HEK293 (cell line): Measurements from ENCODE around the gene RPS5.

Source experiments
- CTCF ChIA-PET: fragments of 350-600 bp; formaldehyde crosslinking; extraction: SDS; loops from one replicate; lab custom pipeline; 2021; ENCODE audit warnings: antibody characterized with exemption; lab: Yijun Ruan, JAX
- POLR2A ChIA-PET: fragments of 300-600 bp; formaldehyde crosslinking; extraction: SDS; loops from one replicate; lab custom pipeline; 2020; ENCODE audit warnings: antibody characterized with exemption, inconsistent platforms; lab: Yijun Ruan, JAX
- H3K27ac ChIP-seq: fragments of 200-500 bp; sonication (Bioruptor generic); 2 replicates; pipeline ENCODE4 v1.5.1; 2014; ENCODE audit warnings: low read depth, low read length, control low read depth, inconsistent platforms; ENCODE audit errors: extremely low read depth
- H3K36me3 ChIP-seq, 2 experiments: fragments of 200-500 bp in 1 of 2; sonication (Bioruptor generic) in 1 of 2; 1 replicate in 1 of 2; 2 replicates in 1 of 2; pipeline ENCODE4 v1.5.1; 2014 to 2017; ENCODE audit warnings: inconsistent platforms in 2 of 2, low read length in 2 of 2; ENCODE audit not compliant: control insufficient read depth in 2 of 2, insufficient read depth in 1 of 2
- H3K4me1 ChIP-seq: fragments of 200-500 bp; sonication (Bioruptor generic); 2 replicates; pipeline ENCODE4 v1.5.1; 2014; ENCODE audit warnings: mild to moderate bottlenecking, low read length, inconsistent platforms; ENCODE audit not compliant: control insufficient read depth, insufficient read depth
- H3K4me3 ChIP-seq: 2 replicates; pipeline ENCODE4 v1.5.1; 2011; ENCODE audit warnings: low read depth, mild to moderate bottlenecking, control low read depth, low read length, moderate library complexity
- H3K9me3 ChIP-seq: fragments of 200-500 bp; sonication (Bioruptor generic); 2 replicates; pipeline ENCODE4 v1.5.1; 2014; ENCODE audit warnings: low read depth, low read length, inconsistent platforms; ENCODE audit not compliant: control insufficient read depth, insufficient read depth
- BCL11B ChIP-seq: fragments of 450-650 bp; formaldehyde crosslinking; IDR thresholded peaks from 2 replicates; pipeline ENCODE4 v1.5.1; 2016; ENCODE audit warnings: low read depth, missing biosample characterization, missing genetic modification characterization
- OVOL3 ChIP-seq: fragments of 450-650 bp; formaldehyde crosslinking; IDR thresholded peaks from 2 replicates; pipeline ENCODE4 v1.5.1; 2016; ENCODE audit warnings: missing biosample characterization, missing genetic modification characterization
- SETDB1 ChIP-seq: IDR thresholded peaks from one replicate; pipeline ENCODE4 v1.6.1; 2017; ENCODE audit warnings: mild to moderate bottlenecking, low read length, moderate library complexity, mixed read lengths; ENCODE audit not compliant: insufficient read length
- SP2 ChIP-seq: fragments of 450-650 bp; formaldehyde crosslinking; IDR thresholded peaks from 2 replicates; pipeline ENCODE4 v1.5.1; 2016; ENCODE audit warnings: missing biosample characterization, missing genetic modification characterization
- WT1 ChIP-seq: fragments of 450-650 bp; formaldehyde crosslinking; IDR thresholded peaks from 2 replicates; pipeline ENCODE4 v1.5.1; 2016; ENCODE audit warnings: missing biosample characterization, missing genetic modification characterization
- ZFP69B ChIP-seq: fragments of 450-650 bp; formaldehyde crosslinking; IDR thresholded peaks from 2 replicates; pipeline ENCODE4 v1.5.1; 2016; ENCODE audit warnings: missing biosample characterization, missing genetic modification characterization
- ZNF146 ChIP-seq: fragments of 450-650 bp; formaldehyde crosslinking; IDR thresholded peaks from 2 replicates; pipeline ENCODE4 v1.5.1; 2016; ENCODE audit warnings: missing biosample characterization, missing genetic modification characterization
- ZNF214 ChIP-seq: fragments of 450-650 bp; formaldehyde crosslinking; IDR thresholded peaks from 2 replicates; pipeline ENCODE4 v1.5.1; 2017; ENCODE audit warnings: missing biosample characterization, mild to moderate bottlenecking, missing genetic modification characterization, borderline replicate concordance
- ZNF266 ChIP-seq: fragments of 450-650 bp; formaldehyde crosslinking; IDR thresholded peaks from 2 replicates; pipeline ENCODE4 v1.5.1; 2016; ENCODE audit warnings: missing biosample characterization, missing genetic modification characterization, low read depth
- ZNF354C ChIP-seq: fragments of 450-650 bp; formaldehyde crosslinking; IDR thresholded peaks from 2 replicates; pipeline ENCODE4 v1.5.1; 2016; ENCODE audit warnings: missing biosample characterization, missing genetic modification characterization, low read depth, borderline replicate concordance
- ZNF394 ChIP-seq: fragments of 450-650 bp; formaldehyde crosslinking; IDR thresholded peaks from 2 replicates; pipeline ENCODE4 v1.5.1; 2016; ENCODE audit warnings: missing biosample characterization, missing genetic modification characterization, mild to moderate bottlenecking, moderate library complexity, borderline replicate concordance
- ZNF433 ChIP-seq: fragments of 450-650 bp; formaldehyde crosslinking; IDR thresholded peaks from 2 replicates; pipeline ENCODE4 v1.5.1; 2016; ENCODE audit warnings: missing biosample characterization, missing genetic modification characterization, low read depth
- ZNF555 ChIP-seq: fragments of 450-650 bp; formaldehyde crosslinking; conservative IDR thresholded peaks from 2 replicates; pipeline ENCODE4 v1.5.1; 2017; ENCODE audit warnings: missing biosample characterization, mild to moderate bottlenecking, missing genetic modification characterization, inconsistent platforms
- ZNF791 ChIP-seq: fragments of 450-650 bp; formaldehyde crosslinking; IDR thresholded peaks from 2 replicates; pipeline ENCODE4 v1.5.1; 2016; ENCODE audit warnings: missing biosample characterization, missing genetic modification characterization
- ZNF837 ChIP-seq: fragments of 450-650 bp; formaldehyde crosslinking; IDR thresholded peaks from 2 replicates; pipeline ENCODE4 v1.5.1; 2016; ENCODE audit warnings: missing biosample characterization, missing genetic modification characterization
- TF ChIP-seq, protein P1 (sequence below): fragments of 450-650 bp; formaldehyde crosslinking; IDR thresholded peaks from 2 replicates; pipeline ENCODE4 v1.5.1; 2017; ENCODE audit warnings: missing biosample characterization, mild to moderate bottlenecking, missing genetic modification characterization, moderate library complexity
- TF ChIP-seq, protein P2 (sequence below): fragments of 450-650 bp; formaldehyde crosslinking; IDR thresholded peaks from 2 replicates; pipeline ENCODE4 v1.5.1; 2016; ENCODE audit warnings: missing biosample characterization, missing genetic modification characterization, low read depth
- TF ChIP-seq, protein P3 (sequence below): fragments of 450-650 bp; IDR thresholded peaks from 2 replicates; pipeline ENCODE4 v1.5.1; 2018; ENCODE audit warnings: missing biosample characterization, mild to moderate bottlenecking, missing genetic modification characterization
- TF ChIP-seq, protein P4 (sequence below): fragments of 450-650 bp; formaldehyde crosslinking; IDR thresholded peaks from 2 replicates; pipeline ENCODE4 v1.5.1; 2016; ENCODE audit warnings: missing biosample characterization, missing genetic modification characterization
- TF ChIP-seq, protein P5 (sequence below): fragments of 450-650 bp; formaldehyde crosslinking; IDR thresholded peaks from 2 replicates; pipeline ENCODE4 v1.5.1; 2016; ENCODE audit warnings: missing biosample characterization, missing genetic modification characterization
- TF ChIP-seq, protein P6 (sequence below): fragments of 450-650 bp; formaldehyde crosslinking; IDR thresholded peaks from 2 replicates; pipeline ENCODE4 v1.5.1; 2017; ENCODE audit warnings: missing biosample characterization, missing genetic modification characterization
- TF ChIP-seq, protein P7 (sequence below): fragments of 450-650 bp; formaldehyde crosslinking; IDR thresholded peaks from 2 replicates; pipeline ENCODE4 v1.5.1; 2016; ENCODE audit warnings: missing biosample characterization, missing genetic modification characterization

The RPS5 gene

DNA sequence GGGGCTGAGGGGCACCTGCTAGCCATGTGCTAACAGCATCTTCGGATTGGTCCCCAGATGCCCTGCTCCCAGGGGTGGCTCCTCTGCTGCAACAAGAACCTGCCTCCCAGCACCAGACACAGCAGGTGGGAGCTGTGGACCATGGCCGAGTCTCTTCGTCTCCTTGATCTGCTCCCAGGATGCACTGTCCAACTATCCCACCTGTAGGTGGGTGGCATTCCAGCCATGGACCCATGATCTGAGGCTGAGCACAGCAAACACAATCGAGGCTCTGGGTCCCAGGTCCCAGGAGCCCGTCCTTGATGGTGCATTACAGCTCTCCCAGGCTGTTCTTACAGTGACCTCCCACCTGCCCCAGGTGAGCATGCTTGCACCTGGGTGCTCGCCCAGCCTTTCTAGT lies 7.8 kb upstream of the RPS5 start (continued):
- TF ChIP-seq, protein P1, sequence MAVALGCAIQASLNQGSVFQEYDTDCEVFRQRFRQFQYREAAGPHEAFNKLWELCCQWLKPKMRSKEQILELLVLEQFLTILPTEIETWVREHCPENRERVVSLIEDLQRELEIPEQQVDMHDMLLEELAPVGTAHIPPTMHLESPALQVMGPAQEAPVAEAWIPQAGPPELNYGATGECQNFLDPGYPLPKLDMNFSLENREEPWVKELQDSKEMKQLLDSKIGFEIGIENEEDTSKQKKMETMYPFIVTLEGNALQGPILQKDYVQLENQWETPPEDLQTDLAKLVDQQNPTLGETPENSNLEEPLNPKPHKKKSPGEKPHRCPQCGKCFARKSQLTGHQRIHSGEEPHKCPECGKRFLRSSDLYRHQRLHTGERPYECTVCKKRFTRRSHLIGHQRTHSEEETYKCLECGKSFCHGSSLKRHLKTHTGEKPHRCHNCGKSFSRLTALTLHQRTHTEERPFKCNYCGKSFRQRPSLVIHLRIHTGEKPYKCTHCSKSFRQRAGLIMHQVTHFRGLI (tag by site-specific recombination), result no peak
- TF ChIP-seq ZNF266 (tag by site-specific recombination) (no peak), ZNF394 (tag by site-specific recombination) (no peak), OVOL3 (tag by site-specific recombination) (no peak), SETDB1 (no peak), ZNF555 (tag by site-specific recombination) (no peak)
- TF ChIP-seq, protein P2, sequence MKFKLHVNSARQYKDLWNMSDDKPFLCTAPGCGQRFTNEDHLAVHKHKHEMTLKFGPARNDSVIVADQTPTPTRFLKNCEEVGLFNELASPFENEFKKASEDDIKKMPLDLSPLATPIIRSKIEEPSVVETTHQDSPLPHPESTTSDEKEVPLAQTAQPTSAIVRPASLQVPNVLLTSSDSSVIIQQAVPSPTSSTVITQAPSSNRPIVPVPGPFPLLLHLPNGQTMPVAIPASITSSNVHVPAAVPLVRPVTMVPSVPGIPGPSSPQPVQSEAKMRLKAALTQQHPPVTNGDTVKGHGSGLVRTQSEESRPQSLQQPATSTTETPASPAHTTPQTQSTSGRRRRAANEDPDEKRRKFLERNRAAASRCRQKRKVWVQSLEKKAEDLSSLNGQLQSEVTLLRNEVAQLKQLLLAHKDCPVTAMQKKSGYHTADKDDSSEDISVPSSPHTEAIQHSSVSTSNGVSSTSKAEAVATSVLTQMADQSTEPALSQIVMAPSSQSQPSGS (tag by site-specific recombination), result no peak
- TF ChIP-seq, protein P3, sequence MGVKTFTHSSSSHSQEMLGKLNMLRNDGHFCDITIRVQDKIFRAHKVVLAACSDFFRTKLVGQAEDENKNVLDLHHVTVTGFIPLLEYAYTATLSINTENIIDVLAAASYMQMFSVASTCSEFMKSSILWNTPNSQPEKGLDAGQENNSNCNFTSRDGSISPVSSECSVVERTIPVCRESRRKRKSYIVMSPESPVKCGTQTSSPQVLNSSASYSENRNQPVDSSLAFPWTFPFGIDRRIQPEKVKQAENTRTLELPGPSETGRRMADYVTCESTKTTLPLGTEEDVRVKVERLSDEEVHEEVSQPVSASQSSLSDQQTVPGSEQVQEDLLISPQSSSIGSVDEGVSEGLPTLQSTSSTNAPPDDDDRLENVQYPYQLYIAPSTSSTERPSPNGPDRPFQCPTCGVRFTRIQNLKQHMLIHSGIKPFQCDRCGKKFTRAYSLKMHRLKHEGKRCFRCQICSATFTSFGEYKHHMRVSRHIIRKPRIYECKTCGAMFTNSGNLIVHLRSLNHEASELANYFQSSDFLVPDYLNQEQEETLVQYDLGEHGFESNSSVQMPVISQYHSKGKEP (tag by site-specific recombination), result no peak
- TF ChIP-seq, protein P4, sequence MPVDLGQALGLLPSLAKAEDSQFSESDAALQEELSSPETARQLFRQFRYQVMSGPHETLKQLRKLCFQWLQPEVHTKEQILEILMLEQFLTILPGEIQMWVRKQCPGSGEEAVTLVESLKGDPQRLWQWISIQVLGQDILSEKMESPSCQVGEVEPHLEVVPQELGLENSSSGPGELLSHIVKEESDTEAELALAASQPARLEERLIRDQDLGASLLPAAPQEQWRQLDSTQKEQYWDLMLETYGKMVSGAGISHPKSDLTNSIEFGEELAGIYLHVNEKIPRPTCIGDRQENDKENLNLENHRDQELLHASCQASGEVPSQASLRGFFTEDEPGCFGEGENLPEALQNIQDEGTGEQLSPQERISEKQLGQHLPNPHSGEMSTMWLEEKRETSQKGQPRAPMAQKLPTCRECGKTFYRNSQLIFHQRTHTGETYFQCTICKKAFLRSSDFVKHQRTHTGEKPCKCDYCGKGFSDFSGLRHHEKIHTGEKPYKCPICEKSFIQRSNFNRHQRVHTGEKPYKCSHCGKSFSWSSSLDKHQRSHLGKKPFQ, result no peak

DNA sequence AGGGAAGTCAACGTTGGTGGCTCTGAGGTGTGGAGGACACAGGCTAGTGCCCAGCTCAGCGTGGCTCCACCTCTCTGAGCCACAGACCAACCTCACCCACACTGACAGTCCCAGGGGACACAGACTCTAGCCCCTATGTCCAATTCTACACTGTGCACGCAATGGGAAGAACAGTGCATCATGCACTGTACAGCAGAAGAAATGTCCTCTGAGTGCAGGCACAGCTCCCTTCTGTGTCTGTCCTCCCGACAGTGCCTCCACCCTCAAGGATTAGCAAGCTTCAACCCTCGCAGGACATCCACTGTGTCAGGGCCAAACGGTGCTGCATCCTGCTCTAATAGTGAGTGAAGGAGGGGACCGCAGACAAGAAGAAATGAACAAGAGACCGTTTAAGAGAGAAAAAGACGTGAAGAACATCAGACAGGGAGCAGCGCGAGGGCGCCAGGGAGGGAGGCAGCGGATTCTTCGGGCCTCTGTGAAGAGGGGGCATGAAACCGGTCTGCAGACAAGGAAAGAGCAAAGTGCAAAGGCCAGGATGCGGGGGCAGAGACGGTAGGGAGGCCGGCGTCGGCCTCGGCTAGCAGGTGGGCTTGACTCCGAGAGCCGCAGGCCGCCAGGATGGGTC lies 6.9 kb upstream of the RPS5 start:
- TF ChIP-seq ZNF214 (tag by site-specific recombination) (no peak), ZNF837 (no peak), ZNF146 (tag by site-specific recombination) (no peak), ZFP69B (tag by site-specific recombination) (no peak), BCL11B (tag by site-specific recombination) (0 out of 2 replicates have a peak, but pooled peaks have one; percentile 59), SP2 (tag by site-specific recombination) (no peak), ZNF354C (tag by site-specific recombination) (no peak), ZNF791 (tag by site-specific recombination) (no peak), WT1 (tag by site-specific recombination) (peak; percentile 39; the same call in 1 of the 2 replicates), ZNF433 (no peak)
- TF ChIP-seq, protein P5, sequence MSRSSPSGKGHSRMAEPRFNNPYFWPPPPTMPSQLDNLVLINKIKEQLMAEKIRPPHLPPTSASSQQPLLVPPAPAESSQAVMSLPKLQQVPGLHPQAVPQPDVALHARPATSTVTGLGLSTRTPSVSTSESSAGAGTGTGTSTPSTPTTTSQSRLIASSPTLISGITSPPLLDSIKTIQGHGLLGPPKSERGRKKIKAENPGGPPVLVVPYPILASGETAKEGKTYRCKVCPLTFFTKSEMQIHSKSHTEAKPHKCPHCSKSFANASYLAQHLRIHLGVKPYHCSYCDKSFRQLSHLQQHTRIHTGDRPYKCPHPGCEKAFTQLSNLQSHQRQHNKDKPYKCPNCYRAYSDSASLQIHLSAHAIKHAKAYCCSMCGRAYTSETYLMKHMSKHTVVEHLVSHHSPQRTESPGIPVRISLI (tag by site-specific recombination), result no peak
- TF ChIP-seq, protein P6, sequence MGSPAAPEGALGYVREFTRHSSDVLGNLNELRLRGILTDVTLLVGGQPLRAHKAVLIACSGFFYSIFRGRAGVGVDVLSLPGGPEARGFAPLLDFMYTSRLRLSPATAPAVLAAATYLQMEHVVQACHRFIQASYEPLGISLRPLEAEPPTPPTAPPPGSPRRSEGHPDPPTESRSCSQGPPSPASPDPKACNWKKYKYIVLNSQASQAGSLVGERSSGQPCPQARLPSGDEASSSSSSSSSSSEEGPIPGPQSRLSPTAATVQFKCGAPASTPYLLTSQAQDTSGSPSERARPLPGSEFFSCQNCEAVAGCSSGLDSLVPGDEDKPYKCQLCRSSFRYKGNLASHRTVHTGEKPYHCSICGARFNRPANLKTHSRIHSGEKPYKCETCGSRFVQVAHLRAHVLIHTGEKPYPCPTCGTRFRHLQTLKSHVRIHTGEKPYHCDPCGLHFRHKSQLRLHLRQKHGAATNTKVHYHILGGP, result no peak
- TF ChIP-seq, protein P7, sequence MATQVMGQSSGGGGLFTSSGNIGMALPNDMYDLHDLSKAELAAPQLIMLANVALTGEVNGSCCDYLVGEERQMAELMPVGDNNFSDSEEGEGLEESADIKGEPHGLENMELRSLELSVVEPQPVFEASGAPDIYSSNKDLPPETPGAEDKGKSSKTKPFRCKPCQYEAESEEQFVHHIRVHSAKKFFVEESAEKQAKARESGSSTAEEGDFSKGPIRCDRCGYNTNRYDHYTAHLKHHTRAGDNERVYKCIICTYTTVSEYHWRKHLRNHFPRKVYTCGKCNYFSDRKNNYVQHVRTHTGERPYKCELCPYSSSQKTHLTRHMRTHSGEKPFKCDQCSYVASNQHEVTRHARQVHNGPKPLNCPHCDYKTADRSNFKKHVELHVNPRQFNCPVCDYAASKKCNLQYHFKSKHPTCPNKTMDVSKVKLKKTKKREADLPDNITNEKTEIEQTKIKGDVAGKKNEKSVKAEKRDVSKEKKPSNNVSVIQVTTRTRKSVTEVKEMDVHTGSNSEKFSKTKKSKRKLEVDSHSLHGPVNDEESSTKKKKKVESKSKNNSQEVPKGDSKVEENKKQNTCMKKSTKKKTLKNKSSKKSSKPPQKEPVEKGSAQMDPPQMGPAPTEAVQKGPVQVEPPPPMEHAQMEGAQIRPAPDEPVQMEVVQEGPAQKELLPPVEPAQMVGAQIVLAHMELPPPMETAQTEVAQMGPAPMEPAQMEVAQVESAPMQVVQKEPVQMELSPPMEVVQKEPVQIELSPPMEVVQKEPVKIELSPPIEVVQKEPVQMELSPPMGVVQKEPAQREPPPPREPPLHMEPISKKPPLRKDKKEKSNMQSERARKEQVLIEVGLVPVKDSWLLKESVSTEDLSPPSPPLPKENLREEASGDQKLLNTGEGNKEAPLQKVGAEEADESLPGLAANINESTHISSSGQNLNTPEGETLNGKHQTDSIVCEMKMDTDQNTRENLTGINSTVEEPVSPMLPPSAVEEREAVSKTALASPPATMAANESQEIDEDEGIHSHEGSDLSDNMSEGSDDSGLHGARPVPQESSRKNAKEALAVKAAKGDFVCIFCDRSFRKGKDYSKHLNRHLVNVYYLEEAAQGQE, result no peak
- POLR2A ChIA-PET, result interaction anchor here (0.8 to 1.5 kb wide), 4 partner anchors 13 to 163 kb away, joined by 3 to 13 read pairs (median 4); partner anchors contain the start of genes TRIM28, ZNF497 and ZNF584

More for the DNA sequence above, 6.9 kb upstream of the RPS5 start:
- H3K36me3 ChIP-seq, result no peaks in the 10 kb centered on the region
- peaks cover 6% of the 10 kb centered on the region; the same call in 1 of the 2 replicates for H3K4me1 ChIP-seq
- no peaks in the 10 kb centered on the region for H3K9me3 ChIP-seq
- H3K4me3 ChIP-seq, result peak overlapping the region; percentile 83
- H3K27ac ChIP-seq, result peak overlapping the region; percentile 87
- CTCF ChIA-PET, result interaction anchor here (0.7 to 1.1 kb wide), 3 partner anchors 28 to 139 kb away, joined by 3 to 6 read pairs (median 4); partner anchors contain the start of genes ZBTB45 and ZNF584
